HepG2 (cell line): Measurements from ENCODE around the gene ZNF443. TPM values are rescaled to one million over a fixed set of nuclear protein-coding genes. Genes with fewer than 3 reads are reported as not detected.

ENCODE experiments used
- ARNT ChIP-seq: fragments of 450-650 bp; IDR thresholded peaks from 2 replicates; pipeline ENCODE4 v1.6.1; 2017
- ETV5 ChIP-seq: IDR thresholded peaks from 2 replicates; pipeline ENCODE4 v1.6.1; 2018; ENCODE audit warnings: missing biosample characterization, missing genetic modification reagents, inconsistent platforms, borderline replicate concordance
- GFI1 ChIP-seq: sonication (generic); formaldehyde crosslinking; IDR thresholded peaks from 2 replicates; pipeline ENCODE4 v1.5.0; 2020; ENCODE audit warnings: missing genetic modification reagents, mild to moderate bottlenecking, borderline replicate concordance
- KDM5A ChIP-seq: fragments of 200-600 bp; sonication (generic); IDR thresholded peaks from 2 replicates; pipeline ENCODE4 v1.7.0; 2018; ENCODE audit warnings: antibody characterized with exemption, mild to moderate bottlenecking, low read length, borderline replicate concordance
- MAFK ChIP-seq, 2 experiments: IDR thresholded peaks in 1 of 2; conservative IDR thresholded peaks in 1 of 2; 2 replicates each; pipeline ENCODE4 v1.6.1; 2011; ENCODE audit warnings: improper control_type of control experiment in 2 of 2, low read length in 2 of 2
- MYC ChIP-seq: sonication (generic); formaldehyde crosslinking; IDR thresholded peaks from 2 replicates; pipeline ENCODE4 v1.9.0; 2021; ENCODE audit warnings: missing genetic modification reagents, borderline replicate concordance
- RARA ChIP-seq: IDR thresholded peaks from 2 replicates; pipeline ENCODE4 v1.6.1; 2016; ENCODE audit warnings: missing genetic modification reagents, missing compliant biosample characterization
- SETDB1 ChIP-seq: sonication (generic); formaldehyde crosslinking; IDR thresholded peaks from 2 replicates; pipeline ENCODE4 v1.5.1; 2020; ENCODE audit warnings: missing genetic modification reagents, mild to moderate bottlenecking, borderline replicate concordance
- TAF1 ChIP-seq: sonication (generic); formaldehyde crosslinking; IDR thresholded peaks from 2 replicates; pipeline ENCODE4 v1.4.0; 2020; ENCODE audit warnings: missing genetic modification reagents
- ZBTB20 ChIP-seq: sonication (generic); formaldehyde crosslinking; IDR thresholded peaks from 2 replicates; pipeline ENCODE4 v1.8.1; 2023; ENCODE audit warnings: missing genetic modification reagents, low read depth, mild to moderate bottlenecking, borderline replicate concordance
- ZBTB7A ChIP-seq: sonication (generic); formaldehyde crosslinking; IDR thresholded peaks from 2 replicates; pipeline ENCODE4 v1.8.0; 2022; ENCODE audit warnings: mild to moderate bottlenecking, missing genetic modification reagents
- ZFP41 ChIP-seq: sonication (generic); formaldehyde crosslinking; IDR thresholded peaks from 2 replicates; pipeline ENCODE4 v1.4.0; 2020; ENCODE audit warnings: mild to moderate bottlenecking, missing genetic modification reagents, borderline replicate concordance
- ZNF350 ChIP-seq: sonication (generic); formaldehyde crosslinking; IDR thresholded peaks from 2 replicates; pipeline ENCODE4 v1.4.0; 2020; ENCODE audit warnings: mild to moderate bottlenecking, low read depth, missing genetic modification reagents, borderline replicate concordance
- ZNF383 ChIP-seq: sonication (generic); formaldehyde crosslinking; IDR thresholded peaks from 2 replicates; pipeline ENCODE4 v1.4.0; 2020; ENCODE audit warnings: missing genetic modification reagents, mild to moderate bottlenecking, borderline replicate concordance
- ZNF879 ChIP-seq: sonication (generic); formaldehyde crosslinking; IDR thresholded peaks from 2 replicates; pipeline ENCODE4 v1.8.1; 2023; ENCODE audit warnings: missing genetic modification reagents
- ZNF891 ChIP-seq: sonication (generic); formaldehyde crosslinking; IDR thresholded peaks from 2 replicates; pipeline ENCODE4 v1.5.0; 2020; ENCODE audit warnings: mild to moderate bottlenecking, missing genetic modification reagents
- ZSCAN12 ChIP-seq: sonication (generic); formaldehyde crosslinking; IDR thresholded peaks from 2 replicates; pipeline ENCODE4 v1.9.0; 2021; ENCODE audit warnings: mild to moderate bottlenecking, missing genetic modification reagents
- polyA plus RNA-seq, 8 experiments: library from polyadenylated mRNA; depleted of rRNA in 3 of 8; stranded (reverse) in 7 of 8; unstranded in 1 of 8; fragments of >200 nt; fragmentation: Illumina TruSeq in 4 of 8; extraction: Trizol in 4 of 8; gene quantifications; 2 replicates each; pipeline versions ENCODE4 v1.2.1 to v1.2.3, GENCODE V29; 2011 to 2016; ENCODE audit warnings: low read depth in 4 of 8, missing spikeins in 1 of 8, mixed read lengths in 1 of 8; ENCODE audit not compliant: insufficient read depth in 1 of 8
- total RNA-seq, 5 experiments: library from RNA; depleted of rRNA; stranded (reverse); fragments of >200 nt; fragmentation: Illumina TruSeq; extraction: Trizol; gene quantifications; 2 replicates each; pipeline ENCODE4 v1.2.3, GENCODE V29; 2016; ENCODE audit warnings: low read depth in 1 of 5
- TF ChIP-seq, protein P1 (sequence below): sonication (generic); formaldehyde crosslinking; IDR thresholded peaks from 2 replicates; pipeline ENCODE4 v1.8.0; 2022; ENCODE audit warnings: missing genetic modification reagents, mild to moderate bottlenecking, inconsistent platforms, borderline replicate concordance
- TF ChIP-seq, protein P2 (sequence below): sonication (generic); formaldehyde crosslinking; IDR thresholded peaks from 2 replicates; pipeline ENCODE4 v1.8.0; 2022; ENCODE audit warnings: missing genetic modification reagents, low read depth, mild to moderate bottlenecking, borderline replicate concordance
- TF ChIP-seq, protein P3 (sequence below): sonication (generic); formaldehyde crosslinking; IDR thresholded peaks from 2 replicates; pipeline ENCODE4 v1.8.0; 2022; ENCODE audit warnings: mild to moderate bottlenecking, missing genetic modification reagents; ENCODE audit not compliant: insufficient replicate concordance
- TF ChIP-seq, protein P4 (sequence below): sonication (generic); formaldehyde crosslinking; conservative IDR thresholded peaks from 2 replicates; pipeline ENCODE4 v1.4.0; 2020; ENCODE audit warnings: missing genetic modification reagents

ZNF443 gene
- total and polyA plus RNA-seq, 2 of the 13 experiments (the other 11 are each of a cell fraction or from before 2014, with no cell fraction given), result 3.6 to 19.0 TPM

DNA sequence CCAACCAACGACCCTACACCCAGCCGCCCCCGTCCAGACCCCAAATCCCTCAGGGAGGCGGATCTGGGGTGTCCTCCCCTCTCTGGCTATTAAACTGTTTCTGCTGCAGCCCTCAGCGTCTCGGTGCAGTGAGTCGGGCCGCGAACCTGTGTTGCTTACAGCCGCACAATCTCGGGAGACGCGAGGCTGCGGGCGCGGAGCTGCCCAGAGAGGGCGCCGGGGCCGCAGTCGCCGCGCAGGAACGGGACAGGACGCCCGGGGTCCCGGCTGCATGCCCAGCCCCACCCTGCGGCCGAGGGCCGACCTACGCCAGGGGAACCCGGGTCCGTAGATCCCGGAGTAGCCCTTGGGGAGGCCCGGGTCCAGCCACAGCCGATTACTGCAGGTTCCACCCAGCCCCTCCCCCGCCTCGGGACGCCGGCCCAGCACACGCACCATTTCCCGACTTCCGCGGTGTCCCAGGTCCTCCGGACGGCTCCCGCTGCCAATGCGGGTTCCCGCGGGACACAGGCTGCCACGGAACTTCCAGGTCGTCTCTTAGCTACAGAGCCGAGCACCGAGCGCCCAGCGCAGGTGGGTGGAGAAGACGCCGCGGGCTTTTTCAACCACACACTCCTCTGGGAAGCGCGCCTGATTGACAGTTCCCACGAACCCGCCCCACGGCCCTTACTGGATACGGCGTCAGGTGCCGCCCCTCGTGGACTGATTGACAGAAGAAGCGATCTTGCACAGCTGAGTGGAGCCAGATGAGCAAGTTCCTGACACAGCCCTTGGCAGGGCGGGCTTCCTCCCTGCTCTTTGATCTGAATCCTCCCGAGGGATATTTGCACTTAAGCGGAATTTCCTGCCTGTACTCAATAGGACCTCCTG, 40.0 kb downstream of the ZNF443 start, which contains the start of gene ZNF799 (continued):
- peak; percentile 61 for TF ChIP-seq TAF1 (CRISPR knock-in tag)
- no peak; the same call in 1 of the 2 replicates for TF ChIP-seq MYC (CRISPR knock-in tag)
- 0 out of 2 replicates have a peak, but pooled peaks have one; percentile 20 for TF ChIP-seq ZBTB20 (CRISPR knock-in tag)
- TF ChIP-seq SETDB1 (CRISPR knock-in tag), result no peak
- TF ChIP-seq, protein P1, sequence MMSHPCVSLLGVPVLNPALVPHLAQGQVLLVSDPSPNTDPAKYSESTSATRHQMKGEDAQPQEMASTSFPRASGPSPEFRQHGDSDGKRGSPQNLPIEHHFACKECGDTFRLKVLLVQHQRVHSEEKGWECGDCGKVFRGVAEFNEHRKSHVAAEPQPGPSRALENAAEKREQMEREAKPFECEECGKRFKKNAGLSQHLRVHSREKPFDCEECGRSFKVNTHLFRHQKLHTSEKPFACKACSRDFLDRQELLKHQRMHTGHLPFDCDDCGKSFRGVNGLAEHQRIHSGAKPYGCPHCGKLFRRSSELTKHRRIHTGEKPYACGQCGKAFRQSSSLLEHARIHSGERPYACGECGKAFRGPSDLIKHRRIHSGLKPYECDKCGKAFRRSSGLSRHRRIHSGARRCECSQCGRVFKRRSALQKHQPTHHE (CRISPR knock-in tag), result 0 out of 2 replicates have a peak, but pooled peaks have one; percentile 31
- TF ChIP-seq, protein P2, sequence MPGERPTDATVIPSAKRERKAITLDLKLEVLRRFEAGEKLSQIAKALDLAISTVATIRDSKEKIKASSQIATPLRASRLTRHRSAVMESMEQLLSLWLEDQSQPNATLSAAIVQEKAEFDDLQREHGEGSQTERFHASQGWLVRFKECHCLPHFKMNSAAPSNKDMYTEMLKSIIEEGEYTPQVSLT, result no peak
- peak; percentile 24; the same call in 1 of the 2 replicates for TF ChIP-seq ZBTB7A (CRISPR knock-in tag)
- TF ChIP-seq RARA (CRISPR knock-in tag), result peak; percentile 39; the same call in 1 of the 2 replicates
- TF ChIP-seq, protein P3, sequence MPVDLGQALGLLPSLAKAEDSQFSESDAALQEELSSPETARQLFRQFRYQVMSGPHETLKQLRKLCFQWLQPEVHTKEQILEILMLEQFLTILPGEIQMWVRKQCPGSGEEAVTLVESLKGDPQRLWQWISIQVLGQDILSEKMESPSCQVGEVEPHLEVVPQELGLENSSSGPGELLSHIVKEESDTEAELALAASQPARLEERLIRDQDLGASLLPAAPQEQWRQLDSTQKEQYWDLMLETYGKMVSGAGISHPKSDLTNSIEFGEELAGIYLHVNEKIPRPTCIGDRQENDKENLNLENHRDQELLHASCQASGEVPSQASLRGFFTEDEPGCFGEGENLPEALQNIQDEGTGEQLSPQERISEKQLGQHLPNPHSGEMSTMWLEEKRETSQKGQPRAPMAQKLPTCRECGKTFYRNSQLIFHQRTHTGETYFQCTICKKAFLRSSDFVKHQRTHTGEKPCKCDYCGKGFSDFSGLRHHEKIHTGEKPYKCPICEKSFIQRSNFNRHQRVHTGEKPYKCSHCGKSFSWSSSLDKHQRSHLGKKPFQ (CRISPR knock-in tag), result no peak
- TF ChIP-seq ZNF350 (CRISPR knock-in tag), result peak; percentile 53; the same call in 1 of the 2 replicates
- TF ChIP-seq GFI1 (CRISPR knock-in tag), result 0 out of 2 replicates have a peak, but pooled peaks have one; percentile 17
- TF ChIP-seq KDM5A, result peak; percentile 36; the same call in 1 of the 2 replicates
- TF ChIP-seq, protein P4, sequence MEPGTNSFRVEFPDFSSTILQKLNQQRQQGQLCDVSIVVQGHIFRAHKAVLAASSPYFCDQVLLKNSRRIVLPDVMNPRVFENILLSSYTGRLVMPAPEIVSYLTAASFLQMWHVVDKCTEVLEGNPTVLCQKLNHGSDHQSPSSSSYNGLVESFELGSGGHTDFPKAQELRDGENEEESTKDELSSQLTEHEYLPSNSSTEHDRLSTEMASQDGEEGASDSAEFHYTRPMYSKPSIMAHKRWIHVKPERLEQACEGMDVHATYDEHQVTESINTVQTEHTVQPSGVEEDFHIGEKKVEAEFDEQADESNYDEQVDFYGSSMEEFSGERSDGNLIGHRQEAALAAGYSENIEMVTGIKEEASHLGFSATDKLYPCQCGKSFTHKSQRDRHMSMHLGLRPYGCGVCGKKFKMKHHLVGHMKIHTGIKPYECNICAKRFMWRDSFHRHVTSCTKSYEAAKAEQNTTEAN (CRISPR knock-in tag), result 0 out of 2 replicates have a peak, but pooled peaks have one; percentile 17
- no peak for TF ChIP-seq ZNF891 (CRISPR knock-in tag)
- TF ChIP-seq MAFK (conservative IDR thresholded peaks at IDR 0.05 in 1 of 2, IDR thresholded peaks at IDR 0.05 in 1 of 2; ENCODE audit: low read length in 2 of 2), result peak in 1 of 2 experiments; percentile 26; a peak in 1 of 4 replicates
- no peak for TF ChIP-seq ZSCAN12
- peak; percentile 91 for TF ChIP-seq ETV5 (CRISPR knock-in tag)
- TF ChIP-seq ZNF879 (CRISPR knock-in tag), result 0 out of 2 replicates have a peak, but pooled peaks have one; percentile 55
- TF ChIP-seq ARNT, result no peak
- no peak for TF ChIP-seq ZNF383
- TF ChIP-seq ZFP41 (CRISPR knock-in tag), result no peak
